Hepatocyte (in vitro differentiated cells): ENCODE results near the gene PAQR3.

ENCODE experiments used
- CTCF ChIP-seq: fragments of 200-600 bp; sonication (generic); IDR thresholded peaks from 2 replicates; pipeline ENCODE4 v1.5.1; 2016; ENCODE audit warnings: antibody characterized with exemption, mild to moderate bottlenecking; ENCODE audit not compliant: poor library complexity
- EZH2 ChIP-seq: fragments of 200-600 bp; sonication (generic); IDR thresholded peaks from 2 replicates; pipeline ENCODE4 v1.6.1; 2016; ENCODE audit warnings: antibody characterized with exemption, mild to moderate bottlenecking, borderline replicate concordance
- EZH2phosphoT487 ChIP-seq: fragments of 200-600 bp; sonication (generic); IDR thresholded peaks from one replicate; pipeline ENCODE4 v1.6.1; 2018; ENCODE audit warnings: antibody characterized with exemption, mild to moderate bottlenecking, low read depth, moderate library complexity; ENCODE audit not compliant: unreplicated experiment, severe bottlenecking

- TF ChIP-seq CTCF, result no peak
- TF ChIP-seq EZH2, result no peak
- no peak for TF ChIP-seq EZH2phosphoT487
Observed at GRCh38 chr4:78975865-78976264, 36.6 kb upstream of the PAQR3 start.
